ENCODE measurements around the gene PHF8.

GRCh38 chrX:54074826-54075225 is 30.6 kb upstream of the PHF8 start:
- TF ChIP-seq CTCF (IDR thresholded peaks at IDR 0.05), result no peak
- no peak for TF ChIP-seq POLR2AphosphoS5 (IDR thresholded peaks at IDR 0.05)
- no peak for TF ChIP-seq POLR2A (IDR thresholded peaks at IDR 0.05)

Measured in transverse colon (tissue), 4 donors.